Endodermal cell (in vitro differentiated cells): ENCODE measurements around the gene FRMD3. TPM values are rescaled to one million over a fixed set of nuclear protein-coding genes. Genes with fewer than 3 reads are reported as not detected.

Experiments
- DNase-seq: peaks from one replicate; pipeline ENCODE4 v3.0.0-alpha.2; 2017
- H3K27ac ChIP-seq: 2 replicates; pipeline ENCODE4 v1.5.1; 2013; ENCODE audit warnings: mild to moderate bottlenecking, low read depth, low read length, moderate library complexity
- H3K27me3 ChIP-seq: 2 replicates; pipeline ENCODE4 v1.6.1; 2013; ENCODE audit warnings: mild to moderate bottlenecking, low read length, moderate library complexity; ENCODE audit not compliant: insufficient read depth, control insufficient read depth, poor library complexity, severe bottlenecking
- H3K36me3 ChIP-seq: 2 replicates; pipeline ENCODE4 v1.7.0; 2013; ENCODE audit warnings: mild to moderate bottlenecking, low read length, moderate library complexity; ENCODE audit not compliant: control insufficient read depth, insufficient read depth
- H3K4me1 ChIP-seq: one replicate; pipeline ENCODE4 v1.7.0; 2013; ENCODE audit warnings: low read length; ENCODE audit not compliant: control insufficient read depth, insufficient read depth
- H3K4me3 ChIP-seq: 2 replicates; pipeline ENCODE4 v1.5.1; 2013; ENCODE audit warnings: mild to moderate bottlenecking, low read length, moderate library complexity
- H3K9ac ChIP-seq: 2 replicates; pipeline ENCODE4 v1.6.1; 2013; ENCODE audit warnings: mild to moderate bottlenecking, low read length, moderate library complexity; ENCODE audit not compliant: poor library complexity, severe bottlenecking; ENCODE audit errors: extremely low read depth
- H3K9me3 ChIP-seq: 2 replicates; pipeline ENCODE4 v1.6.1; 2013; ENCODE audit warnings: mild to moderate bottlenecking, low read length, moderate library complexity; ENCODE audit not compliant: control insufficient read depth
- H3K27ac Mint-ChIP-seq: 2 replicates; pipeline ENCODE4 v1.8.0; 2020; ENCODE audit warnings: mixed read lengths
- H3K27me3 Mint-ChIP-seq: 2 replicates; pipeline ENCODE4 v1.8.0; 2021; ENCODE audit warnings: mild to moderate bottlenecking, mixed read lengths; ENCODE audit not compliant: insufficient read depth
- H3K36me3 Mint-ChIP-seq: 2 replicates; pipeline ENCODE4 v1.8.0; 2020; ENCODE audit warnings: low read depth, mixed read lengths
- H3K4me1 Mint-ChIP-seq: 2 replicates; pipeline ENCODE4 v1.8.0; 2020; ENCODE audit warnings: mixed read lengths
- H3K4me3 Mint-ChIP-seq: 2 replicates; pipeline ENCODE4 v1.8.0; 2020; ENCODE audit warnings: mild to moderate bottlenecking, moderate library complexity, mixed read lengths
- H3K9me3 Mint-ChIP-seq: 2 replicates; pipeline ENCODE4 v1.8.0; 2020; ENCODE audit warnings: mild to moderate bottlenecking, mixed read lengths
- CTCF ChIP-seq: fragments of 200-600 bp; sonication (generic); conservative IDR thresholded peaks from 2 replicates; pipeline ENCODE4 v1.5.0; 2021; ENCODE audit warnings: antibody characterized with exemption, mild to moderate bottlenecking
- WGBS, 2 experiments: methylation state at CpG; one replicate each; pipeline versions ENCODE4 v1.1.5 to v1.1.7; 2013; ENCODE audit warnings: missing lambda C conversion rate in 2 of 2, mixed read lengths in 1 of 2; ENCODE audit not compliant: insufficient coverage in 1 of 2, insufficient read length in 1 of 2; 5-methylcytosine and 5-hydroxymethylcytosine counted together
- total RNA-seq, 2 donors: library from RNA; stranded (reverse); fragmentation: NEBNext Ultra II Directional in 1 of 2; extraction: Animal tissue kit (Norgen Biotek cat#: 25700) in 1 of 2; gene quantifications; 2 replicates in 1 of 2; 3 replicates in 1 of 2; pipeline ENCODE4 v1.2.1, GENCODE V29; 2021

The FRMD3 gene
- total RNA-seq, 2 donors from 2014 or later: 0.13 to 0.35 TPM

- no peak for TF ChIP-seq CTCF
- H3K4me3 Mint-ChIP-seq: no peak overlapping the region
- H3K27ac ChIP-seq: no peak overlapping the region
These were observed 48.2 kb downstream of the FRMD3 start for GRCh38 chr9:83489961-83490360.

GRCh38 chr9:83484990-83485389 is 53.2 kb downstream of the FRMD3 start:
- Mint-ChIP-seq H3K4me1 (peaks cover 11% of the 10 kb centered on the region), H3K36me3 (no peaks in the 10 kb centered on the region), H3K27me3 (no peaks in the 10 kb centered on the region), H3K27ac (no peak overlapping the region), H3K4me3 (no peak overlapping the region), H3K9me3 (no peaks in the 10 kb centered on the region)
- H3K36me3 ChIP-seq: no peaks in the 10 kb centered on the region
- no peaks in the 10 kb centered on the region for H3K9me3 ChIP-seq
- H3K9ac ChIP-seq: no peak overlapping the region
- H3K27me3 ChIP-seq: no peaks in the 10 kb centered on the region
- peaks cover 8% of the 10 kb centered on the region for H3K4me1 ChIP-seq
- no peak for TF ChIP-seq CTCF
- no peak overlapping the region for H3K4me3 ChIP-seq
- WGBS, 2 experiments: 91 to 95% methylated on average over 4 to 6 of the region's 6 CpGs
- no peak overlapping the region for H3K27ac ChIP-seq
- DNase-seq: no peak

More at GRCh38 chr9:83489961-83490360, 48.2 kb downstream of the FRMD3 start:
- no peaks in the 10 kb centered on the region for H3K36me3 ChIP-seq
- H3K36me3 Mint-ChIP-seq: no peaks in the 10 kb centered on the region
- H3K9me3 Mint-ChIP-seq: no peaks in the 10 kb centered on the region
- no peaks in the 10 kb centered on the region for H3K9me3 ChIP-seq
- H3K27me3 ChIP-seq: no peaks in the 10 kb centered on the region
- no peak overlapping the region for H3K4me3 ChIP-seq
- H3K27ac Mint-ChIP-seq: no peak overlapping the region
- 86 to 94% methylated on average over 1 of the region's 1 CpG for WGBS, 2 experiments
- H3K27me3 Mint-ChIP-seq: no peaks in the 10 kb centered on the region
- no peaks in the 10 kb centered on the region for H3K4me1 ChIP-seq
- no peak overlapping the region for H3K9ac ChIP-seq
- DNase-seq: no peak
- no peaks in the 10 kb centered on the region for H3K4me1 Mint-ChIP-seq

GRCh38 chr9:83483223-83483622 is 55.0 kb downstream of the FRMD3 start:
- H3K9ac ChIP-seq: no peak overlapping the region
- Mint-ChIP-seq H3K27ac (no peak overlapping the region), H3K4me1 (peaks cover 11% of the 10 kb centered on the region), H3K36me3 (no peaks in the 10 kb centered on the region), H3K27me3 (no peaks in the 10 kb centered on the region), H3K9me3 (no peaks in the 10 kb centered on the region), H3K4me3 (no peak overlapping the region)
- WGBS, 2 experiments: 74 to 100% methylated on average over 1 to 2 of the region's 2 CpGs
- H3K27me3 ChIP-seq: no peaks in the 10 kb centered on the region
- H3K4me1 ChIP-seq: peaks cover 8% of the 10 kb centered on the region
- H3K4me3 ChIP-seq: peak overlapping the region; percentile 36
- H3K27ac ChIP-seq: no peak overlapping the region
- no peaks in the 10 kb centered on the region for H3K36me3 ChIP-seq
- no peak for TF ChIP-seq CTCF
- no peak for DNase-seq
- no peaks in the 10 kb centered on the region for H3K9me3 ChIP-seq
